Measurements from ENCODE around the gene B4GALT7.

B4GALT7 gene

DNA sequence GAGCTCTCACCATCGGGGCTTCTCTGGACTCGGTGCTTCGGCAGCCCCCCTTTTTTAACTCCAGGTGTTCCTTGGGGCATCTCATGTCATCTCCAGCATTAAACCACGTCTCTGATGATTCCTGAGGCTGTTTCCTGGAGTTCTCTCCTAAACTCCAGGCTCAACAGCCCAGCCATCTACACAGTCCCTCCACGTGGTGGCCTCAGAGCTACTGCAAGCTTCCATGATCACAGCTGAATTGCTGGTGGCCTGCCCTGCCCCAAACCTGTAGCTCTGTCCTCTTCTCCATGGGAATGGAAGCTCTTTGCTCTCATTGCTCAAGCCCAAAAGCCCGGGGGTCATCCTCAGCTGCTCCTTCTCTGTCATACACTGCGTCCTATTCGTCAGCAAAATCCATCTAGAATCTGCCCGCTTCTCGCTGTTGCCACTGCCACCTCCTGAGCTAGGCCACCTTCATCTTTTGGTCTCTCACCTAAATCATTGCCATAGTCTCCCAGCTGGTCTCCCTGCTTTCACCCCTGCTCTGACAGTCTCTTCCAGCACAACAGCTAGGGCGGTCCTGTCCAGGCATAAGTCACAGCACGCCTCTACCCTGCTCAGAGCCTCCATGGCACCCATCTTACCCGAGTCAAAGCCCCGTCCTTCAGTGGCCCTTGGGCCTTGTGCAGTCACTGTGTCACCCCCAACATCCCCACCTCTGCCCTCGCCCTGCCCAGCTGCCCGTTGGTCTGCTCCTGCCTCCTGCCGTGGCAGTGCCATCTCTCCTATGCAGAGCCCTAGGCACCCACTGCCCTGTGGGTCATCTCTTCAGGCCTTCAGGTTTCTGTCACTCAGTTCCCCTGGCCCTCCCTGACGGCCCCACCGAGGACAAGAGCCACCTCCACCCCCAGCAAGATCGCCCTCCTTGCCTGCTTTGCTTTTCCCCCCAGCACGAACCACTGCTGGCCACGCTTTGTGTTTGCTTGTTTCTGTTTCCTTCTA lies 6.4 kb downstream of the B4GALT7 start:
- Histone ChIP-seq H3K9me3 (ENCODE audit: insufficient read depth, low read depth, low read length) (no peaks in the 10 kb centered on the region), H3K9ac (ENCODE audit: low read length) (no peak overlapping the region), H3K27me3 (ENCODE audit: insufficient read depth, low read length) (no peaks in the 10 kb centered on the region), H3K4me1 (ENCODE audit: control insufficient read depth in 1 of 2, insufficient read depth in 2 of 2, low read length in 2 of 2) (peaks cover 0 to 3% of the 10 kb centered on the region in 2 experiments), H3K4me3 (ENCODE audit: low read depth, low read length) (no peak overlapping the region), H3K79me1 (ENCODE audit: low read length) (no peaks in the 10 kb centered on the region), H3K36me3 (ENCODE audit: control insufficient read depth in 1 of 2, insufficient read depth in 2 of 2, low read length in 2 of 2) (peaks cover 24 to 31% of the 10 kb centered on the region in 2 experiments), H3K23ac (ENCODE audit: low read length) (no peak overlapping the region), H2BK120ac (ENCODE audit: insufficient read depth, low read length, poor library complexity) (no peak overlapping the region), H3K14ac (ENCODE audit: low read length) (no peak overlapping the region), H2AFZ (ENCODE audit: insufficient read depth, low read length, poor library complexity) (no peak overlapping the region), H2BK5ac (ENCODE audit: low read depth, low read length, poor library complexity) (no peak overlapping the region), H2BK12ac (ENCODE audit: low read length) (no peak overlapping the region), H4K12ac (ENCODE audit: low read depth, low read length) (no peak overlapping the region), H3K4ac (ENCODE audit: low read depth, low read length) (no peak overlapping the region), H2AK5ac (ENCODE audit: low read length) (no peak overlapping the region), H4K91ac (ENCODE audit: low read depth, low read length) (no peak overlapping the region), H3K4me2 (ENCODE audit: low read length) (no peak overlapping the region), H3K79me2 (ENCODE audit: control insufficient read depth, insufficient read depth, low read length, poor library complexity) (no peaks in the 10 kb centered on the region), H3K27ac (ENCODE audit: low read depth, low read length) (no peak overlapping the region), H3K18ac (ENCODE audit: low read length) (no peak overlapping the region), H4K8ac (ENCODE audit: low read depth, low read length) (no peak overlapping the region)
- WGBS (ENCODE audit: extremely low coverage, insufficient coverage, insufficient read length): no CpG with 5 or more reads among the region's 22 CpGs
- no peak for DNase-seq

DNA sequence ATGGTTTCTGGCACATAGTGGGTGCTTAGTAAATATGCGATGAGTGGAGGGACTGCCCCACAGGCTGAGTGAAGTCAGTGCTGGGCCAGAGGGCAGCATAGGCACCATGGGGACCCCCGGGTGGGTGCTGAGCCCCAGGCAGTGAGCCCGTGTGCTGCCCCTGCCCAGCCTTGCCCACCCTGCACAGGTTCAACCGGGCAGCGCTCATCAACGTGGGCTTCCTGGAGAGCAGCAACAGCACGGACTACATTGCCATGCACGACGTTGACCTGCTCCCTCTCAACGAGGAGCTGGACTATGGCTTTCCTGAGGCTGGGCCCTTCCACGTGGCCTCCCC lies 7.2 kb downstream of the B4GALT7 start:
- Histone ChIP-seq H2BK12ac (ENCODE audit: low read length) (no peak overlapping the region), H3K79me1 (ENCODE audit: low read length) (no peaks in the 10 kb centered on the region)

DNA sequence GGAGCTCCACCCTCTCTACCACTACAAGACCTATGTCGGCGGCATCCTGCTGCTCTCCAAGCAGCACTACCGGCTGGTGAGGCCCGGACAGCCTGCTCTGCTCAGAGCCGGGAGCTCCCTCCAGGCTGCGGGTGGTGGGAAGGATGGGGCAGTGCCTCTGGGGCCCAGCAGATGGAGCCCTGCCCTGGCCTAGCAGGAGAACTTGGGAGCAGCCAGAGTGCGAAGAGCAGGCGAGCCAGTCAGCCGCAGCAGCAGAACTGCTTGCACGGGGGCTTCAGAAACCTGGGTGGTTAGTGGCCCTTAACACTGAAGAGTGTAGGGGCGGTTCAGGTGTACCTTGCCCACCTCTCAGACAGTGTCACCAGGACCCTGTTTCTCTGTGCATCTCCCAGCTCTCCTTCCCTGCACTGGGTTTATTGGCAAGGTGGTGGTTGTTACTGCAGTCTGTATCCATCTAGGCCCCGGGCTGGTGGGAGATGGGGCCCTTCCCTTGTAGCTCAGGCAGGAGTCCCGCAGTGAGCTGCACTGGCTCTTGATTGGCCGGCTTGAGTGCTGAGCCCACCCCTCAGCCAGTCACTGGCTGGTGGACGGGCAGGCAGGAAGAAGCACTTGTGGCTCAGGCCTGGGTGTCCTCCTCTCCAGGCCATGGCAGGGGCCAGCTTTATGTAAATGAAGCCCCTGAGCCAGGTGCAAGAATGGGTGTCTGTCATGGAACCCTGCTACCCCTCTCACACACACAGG lies 7.7 kb downstream of the B4GALT7 start:
- H4K91ac ChIP-seq (ENCODE audit: low read depth, low read length): no peak overlapping the region
- no peak overlapping the region for H2BK5ac ChIP-seq (ENCODE audit: low read depth, low read length, poor library complexity)
- no peak overlapping the region for H2AFZ ChIP-seq (ENCODE audit: insufficient read depth, low read length, poor library complexity)
- no CpG with 5 or more reads among the region's 15 CpGs for WGBS (ENCODE audit: extremely low coverage, insufficient coverage, insufficient read length)
- no peak overlapping the region for H3K4me2 ChIP-seq (ENCODE audit: low read length)
- H3K4me1 ChIP-seq (ENCODE audit: control insufficient read depth in 1 of 2, insufficient read depth in 2 of 2, low read length in 2 of 2): peaks cover 0 to 3% of the 10 kb centered on the region in 2 experiments
- no peak overlapping the region for H3K4me3 ChIP-seq (ENCODE audit: low read depth, low read length)
- H4K8ac ChIP-seq (ENCODE audit: low read depth, low read length): no peak overlapping the region
- no peak overlapping the region for H3K27ac ChIP-seq (ENCODE audit: low read depth, low read length)
- H3K79me1 ChIP-seq (ENCODE audit: low read length): no peaks in the 10 kb centered on the region
- H3K36me3 ChIP-seq (ENCODE audit: control insufficient read depth in 1 of 2, insufficient read depth in 2 of 2, low read length in 2 of 2): peaks cover 24 to 31% of the 10 kb centered on the region in 2 experiments
- DNase-seq: peak; percentile 91 to 92
- H3K27me3 ChIP-seq (ENCODE audit: insufficient read depth, low read length): no peaks in the 10 kb centered on the region
- no peak overlapping the region for H4K12ac ChIP-seq (ENCODE audit: low read depth, low read length)
- H3K14ac ChIP-seq (ENCODE audit: low read length): no peak overlapping the region
- H3K4ac ChIP-seq (ENCODE audit: low read depth, low read length): no peak overlapping the region
- H2BK120ac ChIP-seq (ENCODE audit: insufficient read depth, low read length, poor library complexity): no peak overlapping the region
- no peak overlapping the region for H3K18ac ChIP-seq (ENCODE audit: low read length)
- no peaks in the 10 kb centered on the region for H3K9me3 ChIP-seq (ENCODE audit: insufficient read depth, low read depth, low read length)
- no peak overlapping the region for H3K9ac ChIP-seq (ENCODE audit: low read length)
- no peak overlapping the region for H2BK12ac ChIP-seq (ENCODE audit: low read length)
- H2AK5ac ChIP-seq (ENCODE audit: low read length): no peak overlapping the region
- no peaks in the 10 kb centered on the region for H3K79me2 ChIP-seq (ENCODE audit: control insufficient read depth, insufficient read depth, low read length, poor library complexity)
- H3K23ac ChIP-seq (ENCODE audit: low read length): no peak overlapping the region

More for the DNA sequence above, 7.2 kb downstream of the B4GALT7 start:
- Histone ChIP-seq H3K79me2 (ENCODE audit: control insufficient read depth, insufficient read depth, low read length, poor library complexity) (no peaks in the 10 kb centered on the region), H2BK120ac (ENCODE audit: insufficient read depth, low read length, poor library complexity) (no peak overlapping the region), H4K91ac (ENCODE audit: low read depth, low read length) (no peak overlapping the region), H3K27me3 (ENCODE audit: insufficient read depth, low read length) (no peaks in the 10 kb centered on the region), H3K14ac (ENCODE audit: low read length) (no peak overlapping the region), H3K23ac (ENCODE audit: low read length) (no peak overlapping the region), H3K4ac (ENCODE audit: low read depth, low read length) (no peak overlapping the region), H2AK5ac (ENCODE audit: low read length) (no peak overlapping the region), H3K4me1 (ENCODE audit: control insufficient read depth in 1 of 2, insufficient read depth in 2 of 2, low read length in 2 of 2) (peaks cover 0 to 3% of the 10 kb centered on the region in 2 experiments), H3K9ac (ENCODE audit: low read length) (no peak overlapping the region), H3K4me3 (ENCODE audit: low read depth, low read length) (no peak overlapping the region), H3K18ac (ENCODE audit: low read length) (no peak overlapping the region), H3K36me3 (ENCODE audit: control insufficient read depth in 1 of 2, insufficient read depth in 2 of 2, low read length in 2 of 2) (peaks cover 24 to 31% of the 10 kb centered on the region in 2 experiments), H3K9me3 (ENCODE audit: insufficient read depth, low read depth, low read length) (no peaks in the 10 kb centered on the region), H2BK5ac (ENCODE audit: low read depth, low read length, poor library complexity) (no peak overlapping the region), H3K4me2 (ENCODE audit: low read length) (no peak overlapping the region), H4K8ac (ENCODE audit: low read depth, low read length) (no peak overlapping the region), H3K27ac (ENCODE audit: low read depth, low read length) (no peak overlapping the region), H4K12ac (ENCODE audit: low read depth, low read length) (no peak overlapping the region), H2AFZ (ENCODE audit: insufficient read depth, low read length, poor library complexity) (no peak overlapping the region)
- WGBS (ENCODE audit: extremely low coverage, insufficient coverage, insufficient read length): no CpG with 5 or more reads among the region's 11 CpGs
- no peak for DNase-seq

- Histone ChIP-seq H2BK5ac (ENCODE audit: low read depth, low read length, poor library complexity) (no peak overlapping the region), H2AK5ac (ENCODE audit: low read length) (no peak overlapping the region), H3K4me1 (ENCODE audit: control insufficient read depth in 1 of 2, insufficient read depth in 2 of 2, low read length in 2 of 2) (peaks cover 0 to 3% of the 10 kb centered on the region in 2 experiments), H4K8ac (ENCODE audit: low read depth, low read length) (no peak overlapping the region), H3K79me1 (ENCODE audit: low read length) (no peaks in the 10 kb centered on the region), H2AFZ (ENCODE audit: insufficient read depth, low read length, poor library complexity) (no peak overlapping the region), H3K9me3 (ENCODE audit: insufficient read depth, low read depth, low read length) (no peaks in the 10 kb centered on the region), H3K4me2 (ENCODE audit: low read length) (no peak overlapping the region), H3K27ac (ENCODE audit: low read depth, low read length) (no peak overlapping the region), H4K12ac (ENCODE audit: low read depth, low read length) (no peak overlapping the region), H3K9ac (ENCODE audit: low read length) (no peak overlapping the region), H3K18ac (ENCODE audit: low read length) (no peak overlapping the region), H2BK120ac (ENCODE audit: insufficient read depth, low read length, poor library complexity) (no peak overlapping the region), H2BK12ac (ENCODE audit: low read length) (no peak overlapping the region), H4K91ac (ENCODE audit: low read depth, low read length) (no peak overlapping the region), H3K4ac (ENCODE audit: low read depth, low read length) (no peak overlapping the region), H3K23ac (ENCODE audit: low read length) (no peak overlapping the region), H3K4me3 (ENCODE audit: low read depth, low read length) (no peak overlapping the region), H3K79me2 (ENCODE audit: control insufficient read depth, insufficient read depth, low read length, poor library complexity) (no peaks in the 10 kb centered on the region), H3K14ac (ENCODE audit: low read length) (no peak overlapping the region), H3K36me3 (ENCODE audit: control insufficient read depth in 1 of 2, insufficient read depth in 2 of 2, low read length in 2 of 2) (peaks cover 24 to 31% of the 10 kb centered on the region in 2 experiments), H3K27me3 (ENCODE audit: insufficient read depth, low read length) (no peaks in the 10 kb centered on the region)
- no CpG with 5 or more reads among the region's 37 CpGs for WGBS (ENCODE audit: extremely low coverage, insufficient coverage, insufficient read length)
- no peak for DNase-seq
Measured at GRCh38 chr5:177608243-177609075, 8.5 kb downstream of the B4GALT7 start.

All from trophoblast cell (in vitro differentiated cells and primary cell).